ENCODE data around the gene LIPT1.

GRCh38 chr2:99106913-99107312 is 47.9 kb upstream of the LIPT1 start:
- TF ChIP-seq POLR2A (IDR thresholded peaks at IDR 0.05; ENCODE audit: low read length) (no peak), GATA1 (IDR thresholded peaks at IDR 0.05; ENCODE audit: low read depth, low read length) (no peak)

All from erythroblast (primary cell).